Tibial nerve (tissue), 4 donors: ENCODE measurements around the gene UGGT1.

ENCODE experiments used
- CTCF ChIP-seq, 5 experiments: fragments of 200-600 bp in 3 of 5; fragments of 450-650 bp in 2 of 5; sonication (generic) in 3 of 5; IDR thresholded peaks; one replicate each; pipeline ENCODE4 v1.5.1; 2016 to 2019; ENCODE audit warnings: antibody characterized with exemption in 5 of 5, mild to moderate bottlenecking in 3 of 5, moderate library complexity in 2 of 5
- EP300 ChIP-seq, 2 donors: sonication (generic); formaldehyde crosslinking; IDR thresholded peaks; one replicate each; pipeline ENCODE4 v1.6.1; 2017; ENCODE audit warnings: antibody characterized with exemption in 2 of 2, mild to moderate bottlenecking in 1 of 2
- POLR2A ChIP-seq, 2 donors: fragments of 450-650 bp; IDR thresholded peaks; one replicate each; pipeline ENCODE4 v1.6.1; 2017; ENCODE audit warnings: antibody characterized with exemption in 2 of 2, mild to moderate bottlenecking in 2 of 2, moderate library complexity in 2 of 2

- TF ChIP-seq CTCF (IDR thresholded peaks at IDR 0.05) = no peak
- TF ChIP-seq POLR2A (IDR thresholded peaks at IDR 0.05) = no peak
- TF ChIP-seq EP300 (IDR thresholded peaks at IDR 0.05) = no peak
These were observed 65.0 kb downstream of the UGGT1 start for GRCh38 chr2:128155970-128156369.
